Liver (tissue), 9 donors: Measurements from ENCODE around the gene DNAJC11. TPM values are rescaled to one million over a fixed set of nuclear protein-coding genes. Genes with fewer than 3 reads are reported as not detected.

Source experiments
- DNase-seq: peaks from one replicate; pipeline ENCODE4 v3.0.0-alpha.2; 2017; ENCODE audit warnings: low spot score
- H3K27ac ChIP-seq, 2 donors: one replicate each; pipeline ENCODE4 v1.7.0; 2013; ENCODE audit warnings: inconsistent platforms in 2 of 2, low read length in 2 of 2, control low read depth in 1 of 2, low read depth in 1 of 2, mild to moderate bottlenecking in 1 of 2
- H3K27me3 ChIP-seq, 4 donors: one replicate each; pipeline versions ENCODE4 v1.6.1 to v1.7.0; 2013; ENCODE audit warnings: low read length in 3 of 4, inconsistent platforms in 1 of 4, mild to moderate bottlenecking in 1 of 4, moderate library complexity in 1 of 4; ENCODE audit not compliant: control insufficient read depth in 4 of 4, insufficient read depth in 4 of 4
- H3K36me3 ChIP-seq, 4 donors: one replicate each; pipeline versions ENCODE4 v1.6.1 to v1.7.0; 2013; ENCODE audit warnings: low read length in 3 of 4, mild to moderate bottlenecking in 3 of 4, low read depth in 1 of 4, moderate library complexity in 1 of 4; ENCODE audit not compliant: control insufficient read depth in 4 of 4, insufficient read depth in 3 of 4
- H3K4me1 ChIP-seq, 4 donors: one replicate each; pipeline versions ENCODE4 v1.6.1 to v1.7.0; 2013; ENCODE audit warnings: low read length in 3 of 4, mild to moderate bottlenecking in 3 of 4, moderate library complexity in 1 of 4; ENCODE audit not compliant: control insufficient read depth in 4 of 4, insufficient read depth in 4 of 4
- H3K4me3 ChIP-seq, 3 donors: one replicate each; pipeline versions ENCODE4 v1.6.1 to v1.7.0; 2013; ENCODE audit warnings: low read length in 3 of 3, control low read depth in 1 of 3, low read depth in 1 of 3, mild to moderate bottlenecking in 1 of 3
- H3K9ac ChIP-seq, 2 donors: one replicate each; pipeline ENCODE4 v1.7.0; 2013; ENCODE audit warnings: low read length in 2 of 2, mild to moderate bottlenecking in 2 of 2, moderate library complexity in 2 of 2, control low read depth in 1 of 2, low read depth in 1 of 2
- H3K9me3 ChIP-seq, 4 donors: one replicate each; pipeline versions ENCODE4 v1.6.1 to v1.7.0; 2013; ENCODE audit warnings: low read length in 3 of 4; ENCODE audit not compliant: control insufficient read depth in 4 of 4
- CTCF ChIP-seq: fragments of 150-350 bp; IDR thresholded peaks from 2 replicates; pipeline ENCODE4 v1.5.1; 2017; ENCODE audit warnings: improper control_type of control experiment, low read depth, low read length; ENCODE audit not compliant: missing input control
- FOXA1 ChIP-seq: IDR thresholded peaks from 2 replicates; pipeline ENCODE4 v1.6.1; 2016; ENCODE audit warnings: antibody characterized with exemption
- FOXA2 ChIP-seq: IDR thresholded peaks from 2 replicates; pipeline ENCODE4 v1.6.1; 2016; ENCODE audit warnings: antibody characterized with exemption
- GABPA ChIP-seq, 2 donors: IDR thresholded peaks in 1 of 2; conservative IDR thresholded peaks in 1 of 2; 2 replicates each; pipeline ENCODE4 v1.6.1; 2016; ENCODE audit warnings: antibody characterized with exemption in 2 of 2, mild to moderate bottlenecking in 1 of 2, moderate library complexity in 1 of 2
- HNF4A ChIP-seq, 2 donors: conservative IDR thresholded peaks; 2 replicates each; pipeline ENCODE4 v1.6.1; 2016; ENCODE audit warnings: antibody characterized with exemption in 2 of 2, mild to moderate bottlenecking in 2 of 2
- HNF4G ChIP-seq: IDR thresholded peaks from 2 replicates; pipeline ENCODE4 v1.6.1; 2016; ENCODE audit warnings: antibody characterized with exemption
- JUND ChIP-seq, 2 donors: IDR thresholded peaks; 2 replicates each; pipeline ENCODE4 v1.6.1; 2016; ENCODE audit warnings: antibody characterized with exemption in 2 of 2
- NR2F2 ChIP-seq: IDR thresholded peaks from 2 replicates; pipeline ENCODE4 v1.6.1; 2016; ENCODE audit warnings: antibody characterized with exemption
- RAD21 ChIP-seq, 2 donors: IDR thresholded peaks; 2 replicates each; pipeline ENCODE4 v1.6.1; 2016; ENCODE audit warnings: antibody characterized with exemption in 2 of 2, mild to moderate bottlenecking in 2 of 2
- RXRA ChIP-seq, 2 donors: IDR thresholded peaks; 2 replicates each; pipeline ENCODE4 v1.6.1; 2017 to 2018; ENCODE audit warnings: antibody characterized with exemption in 2 of 2, mild to moderate bottlenecking in 1 of 2
- TAF1 ChIP-seq: conservative IDR thresholded peaks from 2 replicates; pipeline ENCODE4 v1.6.1; 2016; ENCODE audit warnings: antibody characterized with exemption, mild to moderate bottlenecking
- WGBS: extraction: QIAGEN DNeasy Blood & Tissue Kit; methylation state at CpG from one replicate; pipeline ENCODE4 v1.1.7; 2013; 5-methylcytosine and 5-hydroxymethylcytosine counted together
- polyA plus RNA-seq, 2 donors: library from polyadenylated mRNA; stranded (reverse) in 1 of 2; unstranded in 1 of 2; fragments of 200-250 nt in 1 of 2; fragments of >200 nt in 1 of 2; fragmentation: Nextera tagmentation in 1 of 2; extraction: Ambion mirVana in 1 of 2; gene quantifications; one replicate each; pipeline versions ENCODE4 v1.2.1 to v1.2.3, GENCODE V29; 2013 to 2015
- total RNA-seq, 2 donors: library from RNA; depleted of rRNA; stranded (reverse); fragments of >200 nt; gene quantifications; one replicate each; pipeline ENCODE4 v1.2.3, GENCODE V29; 2014
- TF ChIP-seq, protein P1 (sequence below): IDR thresholded peaks from 2 replicates; pipeline ENCODE4 v1.6.1; 2016; ENCODE audit warnings: antibody characterized with exemption
- donor health status: healthy.
- donor health status: healthy.
- donor health status: healthy.
- donor health status: healthy.
- donor health status: healthy.

DNAJC11 gene
- total and polyA plus RNA-seq, 4 donors: 16.5 to 36.1 (median 23.8) TPM

- no peak for DNase-seq
- Histone ChIP-seq H3K9me3 (no peaks in the 10 kb centered on the region), H3K36me3 (peaks cover 1 to 29% (median 11%) of the 10 kb centered on the region in 4 donors), H3K27ac (no peak overlapping the region), H3K4me1 (no peaks in the 10 kb centered on the region), H3K4me3 (no peak overlapping the region), H3K9ac (no peak overlapping the region), H3K27me3 (no peaks in the 10 kb centered on the region)
- TF ChIP-seq FOXA2: no peak
- 93% methylated on average over 6 of the region's 6 CpGs for WGBS
Measured at GRCh38 chr1:6657138-6657537, 44.5 kb downstream of the DNAJC11 start.

DNA sequence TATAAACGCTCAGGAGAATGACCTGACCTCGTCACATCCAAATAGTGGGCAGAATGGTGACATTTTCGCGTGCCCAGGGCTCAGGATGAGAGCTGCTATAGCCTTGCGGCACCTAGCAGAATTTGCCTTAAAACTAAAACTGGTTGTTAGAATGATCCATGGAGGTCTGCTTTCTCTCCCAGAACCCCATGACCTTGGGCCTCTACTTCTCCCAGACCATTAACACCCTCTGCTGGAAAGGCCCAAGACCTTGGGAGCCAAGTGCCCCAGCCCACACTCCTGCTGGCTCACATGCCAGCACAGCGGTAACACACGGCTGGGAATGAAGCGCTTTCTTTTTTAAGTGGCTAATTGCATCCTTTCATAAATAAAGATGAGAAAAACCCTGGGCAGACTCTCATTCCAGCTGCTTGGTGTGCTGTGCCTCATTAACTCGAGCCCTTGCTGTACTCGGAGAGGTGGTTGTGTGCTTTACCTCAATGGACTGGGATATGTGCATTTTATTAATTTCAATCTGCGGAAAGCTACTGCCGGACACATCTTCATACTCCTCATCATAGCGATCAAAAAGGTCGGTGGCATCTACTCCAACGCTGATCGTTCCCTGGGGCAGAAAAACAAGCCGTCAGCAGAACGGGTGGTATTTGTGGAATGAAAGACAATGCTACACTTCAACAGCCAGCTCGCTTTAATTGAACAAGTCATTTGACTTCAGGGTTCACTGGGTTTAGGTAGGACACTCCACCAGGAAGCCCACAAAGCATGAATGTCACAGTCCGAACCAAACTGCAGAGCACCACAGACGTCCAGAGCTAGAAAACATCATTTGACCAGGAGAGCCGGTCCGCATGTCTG, 48.0 kb downstream of the DNAJC11 start:
- Histone ChIP-seq H3K36me3 (peaks cover 4 to 37% (median 13%) of the 10 kb centered on the region in 4 donors), H3K9me3 (no peaks in the 10 kb centered on the region), H3K9ac (no peak overlapping the region), H3K27me3 (no peaks in the 10 kb centered on the region), H3K4me3 (no peak overlapping the region), H3K27ac (no peak overlapping the region), H3K4me1 (no peaks in the 10 kb centered on the region)
- TF ChIP-seq RAD21 (IDR thresholded peaks at IDR 0.05): no peak
- 95% methylated on average over 23 of the region's 23 CpGs for WGBS
- no peak for DNase-seq

- Histone ChIP-seq H3K9ac (no peak overlapping the region), H3K36me3 (peaks cover 4 to 36% (median 13%) of the 10 kb centered on the region in 4 donors), H3K4me3 (no peak overlapping the region), H3K27ac (no peak overlapping the region), H3K4me1 (no peaks in the 10 kb centered on the region), H3K9me3 (no peaks in the 10 kb centered on the region), H3K27me3 (no peaks in the 10 kb centered on the region)
- DNase-seq: no peak
- 84% methylated on average over 6 of the region's 6 CpGs for WGBS
- TF ChIP-seq, protein P1, sequence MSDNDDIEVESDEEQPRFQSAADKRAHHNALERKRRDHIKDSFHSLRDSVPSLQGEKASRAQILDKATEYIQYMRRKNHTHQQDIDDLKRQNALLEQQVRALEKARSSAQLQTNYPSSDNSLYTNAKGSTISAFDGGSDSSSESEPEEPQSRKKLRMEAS: no peak
- TF ChIP-seq CTCF (no peak), RXRA (IDR thresholded peaks at IDR 0.05) (no peak)
Measured at GRCh38 chr1:6652986-6653385, 48.6 kb downstream of the DNAJC11 start.

GRCh38 chr1:6651909-6652308, 49.7 kb downstream of the DNAJC11 start:
- Histone ChIP-seq H3K9ac (no peak overlapping the region), H3K4me3 (no peak overlapping the region), H3K36me3 (peaks cover 4 to 30% (median 12%) of the 10 kb centered on the region in 4 donors), H3K4me1 (no peaks in the 10 kb centered on the region), H3K27ac (no peak overlapping the region), H3K27me3 (no peaks in the 10 kb centered on the region), H3K9me3 (no peaks in the 10 kb centered on the region)
- TF ChIP-seq HNF4A (conservative IDR thresholded peaks at IDR 0.05): no peak
- no peak for TF ChIP-seq FOXA1
- no peak for TF ChIP-seq GABPA (IDR thresholded peaks at IDR 0.05 in 1 of 2, conservative IDR thresholded peaks at IDR 0.05 in 1 of 2)
- TF ChIP-seq TAF1: no peak
- no peak for TF ChIP-seq JUND (IDR thresholded peaks at IDR 0.05)
- no peak for TF ChIP-seq NR2F2
- no peak for TF ChIP-seq RXRA (IDR thresholded peaks at IDR 0.05)
- TF ChIP-seq, protein P1: no peak
- no peak for TF ChIP-seq HNF4G
- WGBS: 94% methylated on average over 17 of the region's 17 CpGs
- no peak for DNase-seq
